ENCODE results near the gene POLE. TPM values are rescaled to one million over a fixed set of nuclear protein-coding genes. Genes with fewer than 3 reads are reported as not detected.

POLE gene
- total and polyA plus RNA-seq, 9 donors, result 21.5 to 43.2 (median 31.4) TPM

DNA sequence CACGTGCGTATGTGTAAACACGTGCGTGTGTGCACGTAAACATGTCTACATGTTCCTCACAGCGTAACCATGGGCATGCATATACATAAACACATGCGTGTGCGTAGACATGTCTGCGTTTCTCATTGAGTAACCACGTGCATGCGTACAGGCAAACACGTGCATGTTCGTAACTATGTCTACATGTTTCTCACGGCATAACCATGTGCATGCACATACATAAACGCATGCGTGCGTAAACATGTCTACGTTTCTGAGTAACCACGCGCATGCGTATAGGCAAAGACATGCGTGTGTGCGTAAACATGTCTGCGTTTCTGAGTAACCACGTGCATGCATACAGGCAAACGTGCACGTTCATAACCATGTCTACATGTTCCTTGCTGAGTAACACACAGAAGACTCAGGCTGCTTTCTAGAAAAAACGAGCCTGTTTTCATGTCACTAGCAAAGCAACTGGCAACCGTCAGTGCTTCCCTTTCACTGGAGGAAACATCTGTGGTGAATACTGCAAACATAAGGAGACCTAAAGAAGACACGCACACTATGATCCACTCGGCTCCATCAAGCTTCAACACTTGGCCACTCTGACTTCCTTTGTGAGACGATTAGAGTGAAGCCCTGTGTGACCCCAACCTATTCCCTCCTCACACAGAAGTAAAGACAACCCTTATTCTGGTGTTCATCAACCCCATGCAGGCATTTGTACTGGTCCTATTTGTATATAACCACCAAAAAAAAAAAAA, 28.8 kb downstream of the POLE start:
- H3K4me1 ChIP-seq (ENCODE audit: control insufficient read depth, insufficient read depth, low read length), result no peaks in the 10 kb centered on the region
- no peak overlapping the region for H3K4me3 ChIP-seq (ENCODE audit: low read length)
- peaks cover 74% of the 10 kb centered on the region for H3K36me3 ChIP-seq (ENCODE audit: control insufficient read depth, insufficient read depth, low read length)
- no peaks in the 10 kb centered on the region for H3K9me3 ChIP-seq (replicated peaks; ENCODE audit: control insufficient read depth, low read depth, low read length)
- H3K27ac ChIP-seq (ENCODE audit: low read length), result no peak overlapping the region
- DNase-seq, result peak; percentile 53
- H3K27me3 ChIP-seq (ENCODE audit: control insufficient read depth, insufficient read depth, low read length), result no peaks in the 10 kb centered on the region
- WGBS (ENCODE audit: insufficient coverage), result 90% methylated on average over 29 of the region's 32 CpGs

DNA sequence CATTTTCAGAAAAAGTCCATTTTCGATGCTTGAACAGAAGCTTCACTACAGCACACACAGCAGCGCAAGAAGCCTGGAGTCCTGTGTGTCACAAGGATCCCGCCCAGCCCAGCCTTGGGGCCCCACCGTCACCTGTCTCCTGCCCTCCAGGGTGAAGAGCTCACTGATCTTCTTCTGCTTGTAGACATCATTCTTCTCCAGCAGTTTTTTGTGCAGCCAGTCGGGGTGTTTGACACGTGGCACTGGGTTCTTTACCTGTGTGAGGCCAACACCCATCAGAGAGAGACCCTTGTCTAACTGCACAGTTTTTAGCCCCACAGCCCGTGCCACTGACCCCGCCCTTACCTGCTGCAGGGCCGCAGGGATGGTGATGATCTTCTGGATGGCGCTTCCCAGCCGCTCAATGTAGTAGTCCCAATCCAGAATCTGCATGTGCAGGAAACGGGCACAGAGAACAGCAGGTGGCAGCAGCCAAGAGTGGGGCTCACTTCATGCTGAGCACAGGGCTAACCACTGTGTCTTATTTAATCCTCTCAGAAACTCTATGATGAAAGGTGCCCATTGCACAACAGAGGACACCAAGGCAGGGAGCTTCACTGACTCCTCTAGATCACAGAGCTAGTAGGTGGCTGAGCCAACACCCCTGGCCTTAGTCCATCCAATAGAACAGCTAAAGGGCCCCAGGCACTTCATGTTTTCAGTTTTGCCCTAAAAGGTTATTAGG, 30.0 kb downstream of the POLE start:
- Histone ChIP-seq H3K27me3 (ENCODE audit: control insufficient read depth, insufficient read depth, low read length) (no peaks in the 10 kb centered on the region), H3K27ac (ENCODE audit: low read length) (no peak overlapping the region), H3K4me1 (ENCODE audit: control insufficient read depth, insufficient read depth, low read length) (no peaks in the 10 kb centered on the region), H3K4me3 (ENCODE audit: low read length) (no peak overlapping the region), H3K9me3 (replicated peaks; ENCODE audit: control insufficient read depth, low read depth, low read length) (no peaks in the 10 kb centered on the region), H3K36me3 (ENCODE audit: control insufficient read depth, insufficient read depth, low read length) (peaks cover 67% of the 10 kb centered on the region)
- DNase-seq, result no peak
- 98% methylated on average over 11 of the region's 12 CpGs for WGBS (ENCODE audit: insufficient coverage)

DNA sequence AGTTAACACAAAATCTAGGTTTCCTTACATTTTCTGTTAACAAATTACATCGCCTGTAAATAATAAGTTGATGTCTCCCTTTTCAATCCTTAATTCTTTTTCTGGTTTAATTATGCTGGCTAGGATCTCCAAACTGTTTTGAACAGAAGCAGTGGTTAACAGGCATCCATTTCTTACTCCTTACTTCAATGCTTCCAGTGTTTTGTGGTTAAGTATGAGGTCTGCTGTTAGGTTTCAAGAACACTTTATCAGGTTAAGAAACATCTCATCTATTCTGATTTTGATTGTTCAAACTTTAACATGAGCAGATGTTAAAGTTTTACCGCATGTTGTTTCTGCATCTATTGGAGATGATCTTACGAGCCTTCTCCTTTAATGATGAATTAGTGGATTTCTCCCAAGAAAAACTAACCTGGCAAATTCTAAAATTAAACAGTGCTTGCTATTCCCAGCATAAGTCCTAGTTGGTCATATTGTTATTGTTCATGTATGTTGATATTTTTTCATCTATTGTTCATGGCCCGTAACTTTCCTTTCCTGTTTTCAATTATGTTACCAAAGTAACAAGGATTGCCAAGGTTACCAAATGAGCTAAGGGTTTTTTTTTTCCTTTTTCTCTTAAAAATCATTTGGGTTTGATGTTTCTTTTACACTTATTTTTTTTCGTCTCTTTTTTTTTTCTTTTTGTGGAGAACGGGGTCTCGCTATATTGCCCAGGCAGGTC, 33.4 kb downstream of the POLE start:
- H3K36me3 ChIP-seq (ENCODE audit: control insufficient read depth, insufficient read depth, low read length), result peaks cover 56% of the 10 kb centered on the region
- DNase-seq, result no peak
- no peaks in the 10 kb centered on the region for H3K27me3 ChIP-seq (ENCODE audit: control insufficient read depth, insufficient read depth, low read length)
- H3K4me1 ChIP-seq (ENCODE audit: control insufficient read depth, insufficient read depth, low read length), result no peaks in the 10 kb centered on the region
- no peak overlapping the region for H3K4me3 ChIP-seq (ENCODE audit: low read length)
- no peak overlapping the region for H3K27ac ChIP-seq (ENCODE audit: low read length)
- WGBS (ENCODE audit: insufficient coverage), result no CpG with 5 or more reads among the region's 7 CpGs
- H3K9me3 ChIP-seq (replicated peaks; ENCODE audit: control insufficient read depth, low read depth, low read length), result no peaks in the 10 kb centered on the region

DNA sequence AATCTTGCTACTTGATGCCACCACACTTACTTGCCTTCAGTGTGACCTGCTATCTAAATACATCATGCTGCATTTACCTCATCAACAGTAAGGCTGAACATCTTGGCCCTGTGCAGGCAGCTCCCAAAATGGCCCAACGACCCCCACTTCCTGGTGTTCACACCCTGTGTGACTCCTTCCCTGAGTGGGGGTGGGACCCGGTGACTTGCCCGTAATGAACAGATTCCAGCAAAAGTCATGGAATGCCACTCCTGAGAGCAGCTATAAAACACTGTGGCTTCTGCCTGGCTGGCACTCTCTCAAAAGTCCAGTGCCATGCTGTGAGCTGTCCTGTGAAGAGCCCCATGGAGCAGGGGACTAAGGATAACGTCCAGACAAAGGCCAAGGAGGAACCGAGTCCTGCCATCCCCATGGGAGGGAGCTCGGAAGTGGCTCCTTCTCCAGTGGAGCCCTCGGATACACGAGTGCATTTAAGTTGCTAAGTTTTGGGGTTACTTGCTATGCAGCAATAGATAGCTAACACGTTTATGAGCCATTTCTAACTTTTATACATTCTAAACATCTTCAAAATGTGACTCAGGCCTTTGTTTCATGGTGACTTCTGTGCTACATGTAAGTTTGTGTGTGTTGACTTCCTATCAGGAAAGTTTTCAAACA, 35.6 kb downstream of the POLE start:
- H3K36me3 ChIP-seq (ENCODE audit: control insufficient read depth, insufficient read depth, low read length), result peaks cover 51% of the 10 kb centered on the region
- no peak for DNase-seq
- WGBS (ENCODE audit: insufficient coverage), result 74% methylated on average over 8 of the region's 9 CpGs

DNA sequence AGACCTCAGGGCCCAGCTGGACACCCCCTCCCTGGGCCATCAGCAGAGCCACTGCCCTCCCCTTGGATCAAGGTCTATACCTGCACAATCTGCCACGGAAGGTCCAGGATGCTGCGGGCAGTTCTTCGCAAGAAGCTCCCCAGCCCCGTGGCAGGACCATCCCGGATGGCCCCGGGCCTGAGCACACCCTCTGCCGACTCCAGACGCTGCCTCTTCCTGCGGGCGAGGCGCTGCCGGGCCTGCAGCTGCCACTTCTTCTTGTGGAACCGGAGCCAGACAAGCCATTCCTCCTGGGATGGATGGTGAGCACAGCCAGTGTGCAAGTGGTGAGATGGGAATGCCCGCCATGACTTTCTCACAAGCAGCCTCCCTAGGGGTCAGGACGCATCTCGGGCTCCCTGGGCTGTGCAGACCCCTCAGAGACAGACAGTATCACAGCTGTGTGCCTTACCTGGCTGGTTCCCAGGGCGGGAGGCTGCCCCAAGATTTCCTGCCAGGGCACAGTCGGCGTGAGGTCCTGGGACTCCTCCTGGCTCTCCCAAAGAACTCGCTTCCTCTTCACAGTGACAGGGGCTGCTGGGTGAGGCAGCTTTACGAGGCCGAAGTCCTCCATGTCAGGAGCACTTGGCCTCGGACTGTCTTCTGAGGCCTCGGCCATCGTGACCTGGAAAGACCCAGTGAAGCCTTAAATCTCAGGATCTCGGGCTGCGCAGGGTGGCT, 37.8 kb downstream of the POLE start:
- WGBS (ENCODE audit: insufficient coverage), result 90% methylated on average over 26 of the region's 27 CpGs
- Histone ChIP-seq H3K36me3 (ENCODE audit: control insufficient read depth, insufficient read depth, low read length) (peaks cover 54% of the 10 kb centered on the region), H3K4me3 (ENCODE audit: low read length) (no peak overlapping the region), H3K27ac (ENCODE audit: low read length) (no peak overlapping the region), H3K4me1 (ENCODE audit: control insufficient read depth, insufficient read depth, low read length) (no peaks in the 10 kb centered on the region), H3K27me3 (ENCODE audit: control insufficient read depth, insufficient read depth, low read length) (no peaks in the 10 kb centered on the region), H3K9me3 (replicated peaks; ENCODE audit: control insufficient read depth, low read depth, low read length) (no peaks in the 10 kb centered on the region)
- DNase-seq, result no peak

More for the DNA sequence above, 35.6 kb downstream of the POLE start:
- no peaks in the 10 kb centered on the region for H3K9me3 ChIP-seq (replicated peaks; ENCODE audit: control insufficient read depth, low read depth, low read length)
- H3K4me1 ChIP-seq (ENCODE audit: control insufficient read depth, insufficient read depth, low read length), result no peaks in the 10 kb centered on the region
- H3K4me3 ChIP-seq (ENCODE audit: low read length), result no peak overlapping the region
- H3K27ac ChIP-seq (ENCODE audit: low read length), result no peak overlapping the region
- no peaks in the 10 kb centered on the region for H3K27me3 ChIP-seq (ENCODE audit: control insufficient read depth, insufficient read depth, low read length)

DNA sequence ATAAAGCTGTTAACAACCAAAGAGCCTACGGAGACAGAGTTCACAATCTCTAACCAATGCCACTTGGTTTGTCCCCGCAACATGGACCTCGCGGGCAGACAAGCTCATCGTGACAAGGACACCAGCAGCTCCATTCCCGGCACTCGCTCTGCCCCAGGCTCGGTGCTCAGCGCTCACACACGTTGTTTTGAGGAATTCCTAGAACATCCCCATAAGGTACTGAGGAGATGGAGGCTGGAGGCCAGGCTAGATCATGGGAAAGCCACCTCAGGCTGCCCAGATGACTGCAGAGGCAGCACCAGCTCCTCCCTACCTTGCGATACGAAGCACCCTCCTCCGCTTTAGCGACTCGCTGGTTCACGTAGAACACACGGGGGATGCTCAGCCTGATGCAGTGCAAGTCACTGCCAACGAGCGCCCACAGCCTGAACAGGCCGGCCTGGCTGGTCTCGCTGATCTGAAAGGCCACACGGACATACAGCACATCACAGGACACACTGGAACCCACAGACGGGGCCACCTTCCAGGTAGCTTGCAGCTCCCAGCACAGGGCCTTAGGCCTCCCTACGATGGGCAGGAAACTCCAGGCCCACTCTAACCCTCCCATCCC, 38.4 kb downstream of the POLE start:
- Histone ChIP-seq H3K4me3 (ENCODE audit: low read length) (no peak overlapping the region), H3K36me3 (ENCODE audit: control insufficient read depth, insufficient read depth, low read length) (peaks cover 56% of the 10 kb centered on the region), H3K4me1 (ENCODE audit: control insufficient read depth, insufficient read depth, low read length) (no peaks in the 10 kb centered on the region), H3K27ac (ENCODE audit: low read length) (no peak overlapping the region), H3K9me3 (replicated peaks; ENCODE audit: control insufficient read depth, low read depth, low read length) (no peaks in the 10 kb centered on the region), H3K27me3 (ENCODE audit: control insufficient read depth, insufficient read depth, low read length) (no peaks in the 10 kb centered on the region)
- WGBS (ENCODE audit: insufficient coverage), result 93% methylated on average over 19 of the region's 24 CpGs
- DNase-seq, result no peak

DNA sequence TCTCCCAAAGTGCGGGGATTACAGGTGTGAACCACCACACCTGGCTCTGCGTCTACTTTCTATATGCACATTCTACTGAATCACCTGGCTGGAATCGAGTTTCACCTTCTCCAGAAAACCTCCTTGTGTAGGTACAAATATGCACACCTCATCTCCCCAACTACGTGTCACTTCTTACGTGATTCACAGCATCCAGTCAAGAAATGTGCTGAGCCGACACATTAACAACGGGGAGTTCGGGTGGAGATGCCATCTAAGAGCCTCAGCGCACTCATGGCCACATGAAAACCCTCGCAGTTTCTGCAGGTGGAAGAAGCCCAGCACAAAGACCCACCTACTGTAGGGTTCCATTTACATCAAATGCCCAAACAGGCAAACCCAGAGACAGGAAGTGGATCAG, 39.3 kb downstream of the POLE start:
- H3K4me1 ChIP-seq (ENCODE audit: control insufficient read depth, insufficient read depth, low read length), result no peaks in the 10 kb centered on the region
- WGBS (ENCODE audit: insufficient coverage), result 93% methylated on average over 5 of the region's 10 CpGs
- no peaks in the 10 kb centered on the region for H3K9me3 ChIP-seq (replicated peaks; ENCODE audit: control insufficient read depth, low read depth, low read length)
- no peak overlapping the region for H3K27ac ChIP-seq (ENCODE audit: low read length)
- no peak overlapping the region for H3K4me3 ChIP-seq (ENCODE audit: low read length)
- no peak for DNase-seq
- H3K36me3 ChIP-seq (ENCODE audit: control insufficient read depth, insufficient read depth, low read length), result peaks cover 61% of the 10 kb centered on the region
- H3K27me3 ChIP-seq (ENCODE audit: control insufficient read depth, insufficient read depth, low read length), result no peaks in the 10 kb centered on the region

DNA sequence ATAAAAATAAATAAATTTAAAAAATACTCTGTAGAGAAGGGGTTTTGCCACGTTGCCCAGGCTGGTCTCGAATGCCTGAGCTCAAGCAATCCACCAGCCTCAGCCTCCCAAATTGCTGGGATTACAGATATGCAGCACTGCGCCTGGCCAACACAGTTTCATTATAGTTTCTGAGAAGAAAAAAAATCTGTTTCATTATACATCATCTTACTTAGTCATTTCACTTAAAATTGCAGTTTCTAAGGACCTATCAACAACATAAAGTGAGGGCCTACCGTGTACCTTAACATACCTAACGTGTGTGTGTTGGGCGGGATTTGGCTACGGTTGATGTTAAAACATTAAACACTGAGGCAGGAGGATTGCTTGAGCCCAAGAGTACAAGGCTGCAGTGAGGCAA, 40.3 kb downstream of the POLE start:
- no peaks in the 10 kb centered on the region for H3K27me3 ChIP-seq (ENCODE audit: control insufficient read depth, insufficient read depth, low read length)
- H3K9me3 ChIP-seq (replicated peaks; ENCODE audit: control insufficient read depth, low read depth, low read length), result no peaks in the 10 kb centered on the region
- no peak overlapping the region for H3K27ac ChIP-seq (ENCODE audit: low read length)
- H3K36me3 ChIP-seq (ENCODE audit: control insufficient read depth, insufficient read depth, low read length), result peaks cover 68% of the 10 kb centered on the region
- DNase-seq, result no peak
- no peak overlapping the region for H3K4me3 ChIP-seq (ENCODE audit: low read length)
- no CpG with 5 or more reads among the region's 7 CpGs for WGBS (ENCODE audit: insufficient coverage)
- no peaks in the 10 kb centered on the region for H3K4me1 ChIP-seq (ENCODE audit: control insufficient read depth, insufficient read depth, low read length)
